Endothelial cell of umbilical vein (primary cell): ENCODE data around the gene CHAF1A.

Source experiments
- EZH2 ChIP-seq: IDR thresholded peaks from 2 replicates; pipeline ENCODE4 v1.6.1; 2012; ENCODE audit warnings: borderline replicate concordance, low read depth, mild to moderate bottlenecking, moderate library complexity, low read length, inconsistent platforms; ENCODE audit not compliant: severe bottlenecking
- POLR2A ChIP-seq: IDR thresholded peaks from 2 replicates; pipeline ENCODE4 v1.6.1; 2012; ENCODE audit warnings: low read depth, mild to moderate bottlenecking, control low read depth, low read length
- POLR2AphosphoS5 ChIP-seq: IDR thresholded peaks from 2 replicates; pipeline ENCODE4 v1.6.1; 2012; ENCODE audit warnings: low read depth, mild to moderate bottlenecking, control low read depth, low read length, moderate library complexity; ENCODE audit not compliant: insufficient read depth
- TF ChIP-seq, protein P1 (sequence below), 2 donors: IDR thresholded peaks; 1 replicate in 1 of 2; 2 replicates in 1 of 2; pipeline ENCODE4 v1.5.1; 2011; ENCODE audit warnings: low read length in 2 of 2, mild to moderate bottlenecking in 2 of 2, moderate library complexity in 2 of 2, control low read depth in 1 of 2, inconsistent platforms in 1 of 2, low read depth in 1 of 2; ENCODE audit not compliant: insufficient read depth in 1 of 2; ENCODE audit errors: extremely low read depth in 1 of 2
- TF ChIP-seq, protein P2 (sequence below): IDR thresholded peaks from 2 replicates; pipeline ENCODE4 v1.6.1; 2011; ENCODE audit not compliant: insufficient read depth, insufficient read length

- TF ChIP-seq, protein P1, sequence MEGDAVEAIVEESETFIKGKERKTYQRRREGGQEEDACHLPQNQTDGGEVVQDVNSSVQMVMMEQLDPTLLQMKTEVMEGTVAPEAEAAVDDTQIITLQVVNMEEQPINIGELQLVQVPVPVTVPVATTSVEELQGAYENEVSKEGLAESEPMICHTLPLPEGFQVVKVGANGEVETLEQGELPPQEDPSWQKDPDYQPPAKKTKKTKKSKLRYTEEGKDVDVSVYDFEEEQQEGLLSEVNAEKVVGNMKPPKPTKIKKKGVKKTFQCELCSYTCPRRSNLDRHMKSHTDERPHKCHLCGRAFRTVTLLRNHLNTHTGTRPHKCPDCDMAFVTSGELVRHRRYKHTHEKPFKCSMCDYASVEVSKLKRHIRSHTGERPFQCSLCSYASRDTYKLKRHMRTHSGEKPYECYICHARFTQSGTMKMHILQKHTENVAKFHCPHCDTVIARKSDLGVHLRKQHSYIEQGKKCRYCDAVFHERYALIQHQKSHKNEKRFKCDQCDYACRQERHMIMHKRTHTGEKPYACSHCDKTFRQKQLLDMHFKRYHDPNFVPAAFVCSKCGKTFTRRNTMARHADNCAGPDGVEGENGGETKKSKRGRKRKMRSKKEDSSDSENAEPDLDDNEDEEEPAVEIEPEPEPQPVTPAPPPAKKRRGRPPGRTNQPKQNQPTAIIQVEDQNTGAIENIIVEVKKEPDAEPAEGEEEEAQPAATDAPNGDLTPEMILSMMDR (IDR thresholded peaks at IDR 0.05; ENCODE audit: extremely low read depth in 1 of 2, insufficient read depth in 1 of 2, low read depth in 1 of 2, low read length in 2 of 2): no peak
- TF ChIP-seq POLR2A (no peak), EZH2 (no peak), POLR2AphosphoS5 (no peak)
- TF ChIP-seq, protein P2, sequence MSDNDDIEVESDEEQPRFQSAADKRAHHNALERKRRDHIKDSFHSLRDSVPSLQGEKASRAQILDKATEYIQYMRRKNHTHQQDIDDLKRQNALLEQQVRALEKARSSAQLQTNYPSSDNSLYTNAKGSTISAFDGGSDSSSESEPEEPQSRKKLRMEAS: no peak
Measured at GRCh38 chr19:4385291-4386040, 17.0 kb upstream of the CHAF1A start.
